Spleen (tissue), 11 donors: ENCODE measurements around the gene MEF2A. TPM values are rescaled to one million over a fixed set of nuclear protein-coding genes. Genes with fewer than 3 reads are reported as not detected.

Experiments
- DNase-seq: peaks from one replicate; pipeline ENCODE4 v3.0.0-alpha.2; 2020
- H3K27ac ChIP-seq, 8 donors: fragments of 200-600 bp; sonication (generic) in 7 of 8; 1 replicate in 4 of 8; 2 replicates in 4 of 8; pipeline versions ENCODE4 v1.5.0 to v1.8.0; 2016 to 2021; ENCODE audit warnings: inconsistent platforms in 4 of 8, mild to moderate bottlenecking in 4 of 8, moderate library complexity in 1 of 8
- H3K27me3 ChIP-seq, 7 donors: fragments of 200-600 bp; sonication (generic) in 6 of 7; replicated peaks in 1 of 7; 1 replicate in 4 of 7; 2 replicates in 3 of 7; pipeline versions ENCODE4 v1.5.0 to v1.8.0; 2016 to 2021; ENCODE audit warnings: inconsistent platforms in 3 of 7, mild to moderate bottlenecking in 1 of 7
- H3K36me3 ChIP-seq, 6 donors: fragments of 200-600 bp; sonication (generic) in 5 of 6; 1 replicate in 4 of 6; 2 replicates in 2 of 6; pipeline versions ENCODE4 v1.5.0 to v1.8.0; 2016 to 2021; ENCODE audit warnings: inconsistent platforms in 2 of 6
- H3K4me1 ChIP-seq, 6 donors: fragments of 200-600 bp; sonication (generic) in 5 of 6; 1 replicate in 3 of 6; 2 replicates in 3 of 6; pipeline versions ENCODE4 v1.5.0 to v1.8.0; 2016 to 2021; ENCODE audit warnings: inconsistent platforms in 3 of 6
- H3K4me3 ChIP-seq, 8 donors: fragments of 200-600 bp; sonication (generic) in 7 of 8; 1 replicate in 4 of 8; 2 replicates in 4 of 8; pipeline versions ENCODE4 v1.5.0 to v1.8.0; 2016 to 2021; ENCODE audit warnings: inconsistent platforms in 4 of 8, mild to moderate bottlenecking in 4 of 8, moderate library complexity in 2 of 8
- H3K9me3 ChIP-seq, 8 donors: fragments of 200-600 bp; sonication (generic) in 7 of 8; 1 replicate in 4 of 8; 2 replicates in 4 of 8; pipeline versions ENCODE4 v1.5.0 to v1.8.0; 2016 to 2021; ENCODE audit warnings: inconsistent platforms in 4 of 8
- POLR2A ChIP-seq, 3 donors: fragments of 450-650 bp; IDR thresholded peaks; one replicate each; pipeline ENCODE4 v1.5.1; 2017; ENCODE audit warnings: antibody characterized with exemption in 3 of 3, mild to moderate bottlenecking in 1 of 3
- POLR2AphosphoS5 ChIP-seq, 3 donors: sonication (generic); formaldehyde crosslinking; IDR thresholded peaks; one replicate each; pipeline ENCODE4 v1.5.1; 2017; ENCODE audit warnings: antibody characterized with exemption in 3 of 3
- WGBS, 5 donors: extraction: QIAGEN DNeasy Blood & Tissue Kit in 3 of 5; methylation state at CpG; one replicate each; pipeline versions ENCODE4 v1.1.5 to v1.1.7; 2013 to 2018; 5-methylcytosine and 5-hydroxymethylcytosine counted together
- intact Hi-C: fragments of 100-400 bp; cut with DNase I; formaldehyde crosslinking; loops from one replicate; pipeline ENCODE4 v1.15.0; 2023; ENCODE audit warnings: low total_unique reads
- polyA plus RNA-seq, 3 donors: library from polyadenylated mRNA; stranded (reverse); fragments of 200-250 nt; gene quantifications; one replicate each; pipeline ENCODE4 v1.2.1, GENCODE V29; 2013
- total RNA-seq, 7 donors: library from RNA; depleted of rRNA in 3 of 7; stranded (reverse); fragments of >200 nt in 3 of 7; fragmentation: NEBNext Ultra II Directional in 4 of 7; extraction: Animal tissue kit (Norgen Biotek cat#: 25700) in 4 of 7; gene quantifications; one replicate each; pipeline versions ENCODE4 v1.1.0 to v1.2.1, GENCODE V29; 2016 to 2021
- TF ChIP-seq, protein P1 (sequence below), 11 experiments: fragments of 200-600 bp in 7 of 11; fragments of 450-650 bp in 4 of 11; sonication (generic) in 4 of 11; IDR thresholded peaks in 8 of 11; conservative IDR thresholded peaks in 3 of 11; 1 replicate in 7 of 11; 2 replicates in 4 of 11; pipeline versions ENCODE4 v1.4.0 to v1.8.0; 2016 to 2021; ENCODE audit warnings: antibody characterized with exemption in 11 of 11, inconsistent platforms in 4 of 11, mild to moderate bottlenecking in 1 of 11
- donor health status: healthy with polysubstance abuse.
- donor health status: DM: no; HTN: no; CAD: no; lungs with moderate emphysema.
- donor health status: DM: no; HTN: no; CAD: no.
- donor health status: Bipolar disorder and iron deficiency.
- donor health status: healthy.
- donor health status: DM: no; HTN: no; CAD: no.
- donor health status: DM: yes; HTN: yes; CAD: no.

Gene MEF2A
- total and polyA plus RNA-seq, 10 donors, result 21.9 to 143 (median 90.6) TPM

DNA sequence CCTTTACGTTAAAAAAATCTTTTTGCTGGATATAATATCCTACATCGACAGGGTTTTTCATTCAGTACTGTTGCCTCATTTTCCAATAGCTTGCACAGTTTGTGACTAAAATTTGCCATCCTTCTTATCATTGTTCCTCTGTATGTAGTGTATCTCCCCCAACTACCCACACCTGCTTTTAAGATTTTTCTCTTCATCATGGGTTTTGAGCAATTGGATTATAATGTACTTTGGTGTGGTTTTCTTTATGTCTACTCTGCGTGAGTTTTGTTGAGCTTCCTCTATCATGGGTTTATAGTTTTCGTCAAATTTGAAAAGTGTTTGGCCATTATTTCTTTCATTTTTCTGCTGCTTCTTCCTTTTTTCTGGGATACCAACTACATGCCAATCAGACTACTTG lies 39.6 kb upstream of the MEF2A start:
- no peak overlapping the region for H3K4me3 ChIP-seq
- H3K36me3 ChIP-seq, result no peaks in the 10 kb centered on the region
- no peak for DNase-seq
- H3K27ac ChIP-seq, result no peak overlapping the region
- H3K4me1 ChIP-seq, result peaks cover 0 to 8% (median 0%) of the 10 kb centered on the region in 6 donors
- H3K9me3 ChIP-seq, result peaks cover 0 to 11% (median 4%) of the 10 kb centered on the region in 8 donors
- intact Hi-C loops, result no loop called here
- WGBS, 5 donors, result 48 to 78% (median 56%) methylated on average over 4 of the region's 4 CpGs
- TF ChIP-seq POLR2A (IDR thresholded peaks at IDR 0.05) (no peak), POLR2AphosphoS5 (IDR thresholded peaks at IDR 0.05) (no peak)
- TF ChIP-seq, protein P1, sequence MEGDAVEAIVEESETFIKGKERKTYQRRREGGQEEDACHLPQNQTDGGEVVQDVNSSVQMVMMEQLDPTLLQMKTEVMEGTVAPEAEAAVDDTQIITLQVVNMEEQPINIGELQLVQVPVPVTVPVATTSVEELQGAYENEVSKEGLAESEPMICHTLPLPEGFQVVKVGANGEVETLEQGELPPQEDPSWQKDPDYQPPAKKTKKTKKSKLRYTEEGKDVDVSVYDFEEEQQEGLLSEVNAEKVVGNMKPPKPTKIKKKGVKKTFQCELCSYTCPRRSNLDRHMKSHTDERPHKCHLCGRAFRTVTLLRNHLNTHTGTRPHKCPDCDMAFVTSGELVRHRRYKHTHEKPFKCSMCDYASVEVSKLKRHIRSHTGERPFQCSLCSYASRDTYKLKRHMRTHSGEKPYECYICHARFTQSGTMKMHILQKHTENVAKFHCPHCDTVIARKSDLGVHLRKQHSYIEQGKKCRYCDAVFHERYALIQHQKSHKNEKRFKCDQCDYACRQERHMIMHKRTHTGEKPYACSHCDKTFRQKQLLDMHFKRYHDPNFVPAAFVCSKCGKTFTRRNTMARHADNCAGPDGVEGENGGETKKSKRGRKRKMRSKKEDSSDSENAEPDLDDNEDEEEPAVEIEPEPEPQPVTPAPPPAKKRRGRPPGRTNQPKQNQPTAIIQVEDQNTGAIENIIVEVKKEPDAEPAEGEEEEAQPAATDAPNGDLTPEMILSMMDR (IDR thresholded peaks at IDR 0.05 in 8 of 11, conservative IDR thresholded peaks at IDR 0.05 in 3 of 11), result no peak
- H3K27me3 ChIP-seq, result no peaks in the 10 kb centered on the region

DNA sequence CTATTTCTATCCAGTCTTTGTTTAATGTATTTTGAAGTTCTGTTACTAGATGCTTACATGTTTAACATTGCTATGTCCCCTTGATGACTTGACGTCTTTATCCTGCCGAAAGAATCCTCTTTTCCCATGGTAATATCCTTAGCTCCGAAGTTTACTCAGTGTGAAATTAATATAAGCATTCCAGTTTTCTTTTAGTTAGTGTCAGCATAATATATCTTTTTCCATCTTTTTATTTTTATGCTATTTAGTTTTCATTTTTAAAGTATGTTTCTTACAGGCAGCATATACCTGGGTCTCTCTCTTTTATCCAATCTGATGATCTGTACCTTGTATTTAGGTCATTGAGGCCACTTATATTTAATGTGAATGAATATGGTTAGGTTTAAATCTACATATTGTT lies 39.1 kb upstream of the MEF2A start:
- TF ChIP-seq, protein P1 (IDR thresholded peaks at IDR 0.05 in 8 of 11, conservative IDR thresholded peaks at IDR 0.05 in 3 of 11), result no peak
- no peak for TF ChIP-seq POLR2AphosphoS5 (IDR thresholded peaks at IDR 0.05)
- TF ChIP-seq POLR2A (IDR thresholded peaks at IDR 0.05), result no peak
- intact Hi-C loops, result no loop called here
- no peak overlapping the region for H3K4me3 ChIP-seq
- peaks cover 0 to 8% (median 0%) of the 10 kb centered on the region in 6 donors for H3K4me1 ChIP-seq
- 92 to 98% (median 97%) methylated on average over 3 of the region's 3 CpGs for WGBS, 5 donors
- no peak overlapping the region for H3K27ac ChIP-seq
- no peaks in the 10 kb centered on the region for H3K27me3 ChIP-seq
- no peak for DNase-seq
- H3K9me3 ChIP-seq, result peaks cover 0 to 11% (median 4%) of the 10 kb centered on the region in 8 donors
- no peaks in the 10 kb centered on the region for H3K36me3 ChIP-seq

DNA sequence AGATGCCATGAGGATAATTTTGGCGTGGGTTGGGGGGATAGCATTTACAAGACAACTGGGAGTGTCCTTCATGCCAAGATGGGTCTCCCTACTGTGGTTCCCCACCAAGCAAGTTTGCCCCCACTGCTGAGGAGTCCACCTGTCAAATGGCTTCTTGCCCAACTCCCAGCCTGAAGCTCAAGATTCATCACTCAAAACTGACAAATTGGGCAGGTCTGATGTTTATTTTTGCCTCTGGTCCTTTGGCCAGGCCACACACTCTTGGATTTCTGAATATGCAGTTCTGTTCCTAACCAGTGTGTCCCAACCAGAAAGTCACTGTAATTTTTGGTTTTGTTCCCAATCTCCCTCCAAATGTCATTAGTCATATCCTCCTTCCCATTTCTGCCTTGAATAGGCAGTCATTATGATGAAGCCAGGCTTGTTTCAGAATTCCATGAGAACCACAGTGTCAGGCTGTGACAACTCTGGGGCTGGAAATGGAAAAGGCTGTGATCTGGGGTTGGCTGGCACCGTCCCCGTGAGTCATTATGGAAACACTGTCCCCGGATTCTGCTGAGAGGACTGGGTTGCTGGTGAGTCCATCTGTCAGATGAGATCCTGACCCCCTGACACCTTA lies 29.3 kb upstream of the MEF2A start:
- DNase-seq, result peak; percentile 58
- Histone ChIP-seq H3K9me3 (peaks cover 0 to 4% (median 0%) of the 10 kb centered on the region in 8 donors), H3K36me3 (no peaks in the 10 kb centered on the region), H3K4me3 (no peak overlapping the region), H3K27ac (peak overlapping the region in 5 of 8 donors; percentile 12 to 69 (median 52)), H3K4me1 (peaks cover 0 to 5% (median 0%) of the 10 kb centered on the region in 6 donors), H3K27me3 (no peaks in the 10 kb centered on the region)
- intact Hi-C loops, result no loop called here
- TF ChIP-seq, protein P1 (IDR thresholded peaks at IDR 0.05 in 8 of 11, conservative IDR thresholded peaks at IDR 0.05 in 3 of 11), result peak in 1 of 11 experiments; percentile 18
- TF ChIP-seq POLR2AphosphoS5 (IDR thresholded peaks at IDR 0.05) (peak in 2 of 3 donors; percentile 22 to 58), POLR2A (IDR thresholded peaks at IDR 0.05) (no peak)
- WGBS, 5 donors, result 68 to 95% (median 79%) methylated on average over 4 of the region's 4 CpGs

DNA sequence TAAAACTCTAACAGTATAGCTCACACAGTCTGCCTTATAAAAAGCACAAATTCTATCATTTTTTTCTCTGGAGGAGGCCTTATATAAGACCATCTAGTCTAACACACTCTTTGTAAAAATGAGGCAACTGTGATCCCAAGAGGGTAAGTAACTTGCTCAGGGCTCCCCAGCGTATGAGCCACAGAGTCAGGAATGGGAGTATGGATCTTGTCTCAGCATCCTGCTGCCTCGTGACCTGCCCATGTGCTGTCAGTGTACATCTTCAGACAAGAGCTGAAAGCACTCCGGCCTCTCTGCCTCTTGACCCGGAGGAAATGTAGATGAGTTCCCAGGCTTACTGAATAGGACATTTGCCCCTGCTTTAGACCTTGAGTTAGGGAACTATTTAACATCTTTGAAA lies 28.4 kb upstream of the MEF2A start:
- no peak overlapping the region for H3K4me3 ChIP-seq
- H3K9me3 ChIP-seq, result peaks cover 0 to under 1% (median 0%) of the 10 kb centered on the region in 8 donors
- intact Hi-C loops, result no loop called here
- H3K4me1 ChIP-seq, result peaks cover 0 to 5% (median 0%) of the 10 kb centered on the region in 6 donors
- H3K27me3 ChIP-seq, result no peaks in the 10 kb centered on the region
- no peak for DNase-seq
- H3K36me3 ChIP-seq, result no peaks in the 10 kb centered on the region
- WGBS, 5 donors, result 61 to 84% (median 70%) methylated on average over 4 of the region's 4 CpGs
- TF ChIP-seq, protein P1 (IDR thresholded peaks at IDR 0.05 in 8 of 11, conservative IDR thresholded peaks at IDR 0.05 in 3 of 11), result no peak
- TF ChIP-seq POLR2AphosphoS5 (IDR thresholded peaks at IDR 0.05) (no peak), POLR2A (IDR thresholded peaks at IDR 0.05) (no peak)
- peak overlapping the region in 6 of 8 donors; percentile 12 to 53 (median 36) for H3K27ac ChIP-seq
